Uterus (tissue), 2 donors: Measurements from ENCODE around the gene MGST2.

Experiments
- POLR2A ChIP-seq, 2 donors: fragments of 450-650 bp; IDR thresholded peaks; one replicate each; pipeline ENCODE4 v1.6.1; 2016; ENCODE audit warnings: antibody characterized with exemption in 2 of 2, mild to moderate bottlenecking in 1 of 2, moderate library complexity in 1 of 2
- TF ChIP-seq, protein P1 (sequence below), 4 experiments: fragments of 200-600 bp in 2 of 4; fragments of 450-650 bp in 2 of 4; sonication (generic) in 2 of 4; IDR thresholded peaks; one replicate each; pipeline ENCODE4 v1.5.1; 2016 to 2019; ENCODE audit warnings: antibody characterized with exemption in 4 of 4, mild to moderate bottlenecking in 2 of 4, moderate library complexity in 1 of 4

DNA sequence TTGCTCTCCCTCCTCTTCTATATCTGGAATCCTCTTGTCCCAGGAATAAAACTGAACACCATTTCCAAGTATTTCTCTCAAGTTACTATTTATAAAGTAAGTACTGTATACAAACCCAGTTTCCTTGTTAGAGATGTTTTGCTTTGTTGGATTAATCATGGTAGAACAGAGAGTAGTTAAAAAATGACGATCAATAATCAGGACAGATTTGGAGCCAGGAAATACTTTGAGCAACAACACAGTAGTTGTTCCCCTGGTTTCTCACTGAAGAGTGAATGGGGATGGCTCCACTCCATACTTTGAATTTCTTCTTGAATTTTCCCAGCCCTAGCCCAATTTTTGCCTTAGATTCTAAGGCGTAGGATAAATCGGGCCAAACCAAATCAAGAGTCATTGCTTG is 21.4 kb downstream of the MGST2 start:
- TF ChIP-seq, protein P1, sequence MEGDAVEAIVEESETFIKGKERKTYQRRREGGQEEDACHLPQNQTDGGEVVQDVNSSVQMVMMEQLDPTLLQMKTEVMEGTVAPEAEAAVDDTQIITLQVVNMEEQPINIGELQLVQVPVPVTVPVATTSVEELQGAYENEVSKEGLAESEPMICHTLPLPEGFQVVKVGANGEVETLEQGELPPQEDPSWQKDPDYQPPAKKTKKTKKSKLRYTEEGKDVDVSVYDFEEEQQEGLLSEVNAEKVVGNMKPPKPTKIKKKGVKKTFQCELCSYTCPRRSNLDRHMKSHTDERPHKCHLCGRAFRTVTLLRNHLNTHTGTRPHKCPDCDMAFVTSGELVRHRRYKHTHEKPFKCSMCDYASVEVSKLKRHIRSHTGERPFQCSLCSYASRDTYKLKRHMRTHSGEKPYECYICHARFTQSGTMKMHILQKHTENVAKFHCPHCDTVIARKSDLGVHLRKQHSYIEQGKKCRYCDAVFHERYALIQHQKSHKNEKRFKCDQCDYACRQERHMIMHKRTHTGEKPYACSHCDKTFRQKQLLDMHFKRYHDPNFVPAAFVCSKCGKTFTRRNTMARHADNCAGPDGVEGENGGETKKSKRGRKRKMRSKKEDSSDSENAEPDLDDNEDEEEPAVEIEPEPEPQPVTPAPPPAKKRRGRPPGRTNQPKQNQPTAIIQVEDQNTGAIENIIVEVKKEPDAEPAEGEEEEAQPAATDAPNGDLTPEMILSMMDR (IDR thresholded peaks at IDR 0.05), result no peak
- no peak for TF ChIP-seq POLR2A (IDR thresholded peaks at IDR 0.05)
